Measurements from ENCODE around the gene RAB11FIP4. TPM values are rescaled to one million over a fixed set of nuclear protein-coding genes. Genes with fewer than 3 reads are reported as not detected.
A peak's percentile ranks its signal among the peaks of the same experiment; 100 is the strongest.

Gene RAB11FIP4
- total and polyA plus RNA-seq, 12 donors: 0.48 to 3.8 (median 2.3) TPM

DNA sequence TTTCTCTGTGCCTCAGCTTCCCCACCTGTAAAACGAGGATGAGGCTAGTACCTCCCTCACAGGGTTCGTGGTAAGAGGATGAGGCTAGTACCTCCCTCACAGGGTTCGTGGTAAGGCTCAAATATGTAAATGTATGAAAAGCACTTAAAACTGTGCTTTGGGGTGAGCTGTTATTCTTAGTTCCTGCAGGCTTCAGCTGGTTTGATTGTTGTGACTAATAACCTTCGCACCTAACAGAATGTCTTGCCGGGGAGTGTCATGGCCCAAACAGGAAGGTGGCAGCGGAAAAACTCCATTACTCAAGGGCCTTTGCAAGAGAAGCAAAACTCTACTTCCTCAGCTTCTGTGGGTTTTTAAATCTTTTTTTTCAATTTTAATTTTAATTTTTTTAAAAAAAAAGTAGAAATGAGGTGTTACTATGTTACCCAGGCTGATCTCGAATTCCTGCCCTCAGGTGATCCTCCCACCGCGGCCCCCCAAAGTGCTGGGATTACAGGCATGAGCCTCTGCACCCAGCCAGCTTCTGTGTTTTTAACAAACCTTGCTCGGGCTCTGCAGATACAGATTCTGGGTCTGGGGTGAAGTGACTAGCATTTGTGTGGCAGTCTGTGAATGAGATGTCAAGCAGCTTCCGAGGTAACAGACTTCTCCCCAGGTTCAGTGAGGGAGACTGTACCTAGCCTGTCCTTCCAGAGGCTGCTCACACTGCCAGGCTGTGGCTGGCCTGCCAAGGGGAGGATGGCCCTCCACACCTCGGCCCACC is 103.0 kb downstream of the RAB11FIP4 start:
- no peak for TF ChIP-seq POLR2A (IDR thresholded peaks at IDR 0.05)
- TF ChIP-seq, protein P1, sequence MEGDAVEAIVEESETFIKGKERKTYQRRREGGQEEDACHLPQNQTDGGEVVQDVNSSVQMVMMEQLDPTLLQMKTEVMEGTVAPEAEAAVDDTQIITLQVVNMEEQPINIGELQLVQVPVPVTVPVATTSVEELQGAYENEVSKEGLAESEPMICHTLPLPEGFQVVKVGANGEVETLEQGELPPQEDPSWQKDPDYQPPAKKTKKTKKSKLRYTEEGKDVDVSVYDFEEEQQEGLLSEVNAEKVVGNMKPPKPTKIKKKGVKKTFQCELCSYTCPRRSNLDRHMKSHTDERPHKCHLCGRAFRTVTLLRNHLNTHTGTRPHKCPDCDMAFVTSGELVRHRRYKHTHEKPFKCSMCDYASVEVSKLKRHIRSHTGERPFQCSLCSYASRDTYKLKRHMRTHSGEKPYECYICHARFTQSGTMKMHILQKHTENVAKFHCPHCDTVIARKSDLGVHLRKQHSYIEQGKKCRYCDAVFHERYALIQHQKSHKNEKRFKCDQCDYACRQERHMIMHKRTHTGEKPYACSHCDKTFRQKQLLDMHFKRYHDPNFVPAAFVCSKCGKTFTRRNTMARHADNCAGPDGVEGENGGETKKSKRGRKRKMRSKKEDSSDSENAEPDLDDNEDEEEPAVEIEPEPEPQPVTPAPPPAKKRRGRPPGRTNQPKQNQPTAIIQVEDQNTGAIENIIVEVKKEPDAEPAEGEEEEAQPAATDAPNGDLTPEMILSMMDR (IDR thresholded peaks at IDR 0.05): no peak
- Histone ChIP-seq H3K4me3 (no peak overlapping the region), H3K27ac (peak overlapping the region in 1 of 5 donors; percentile 17), H3K4me1 (replicated peaks in 1 of 2) (peaks cover 0 to 12% of the 10 kb centered on the region in 2 donors), H3K36me3 (replicated peaks in 1 of 2) (no peaks in the 10 kb centered on the region), H3K9me3 (replicated peaks in 1 of 3) (no peaks in the 10 kb centered on the region), H3K27me3 (no peaks in the 10 kb centered on the region)
- intact Hi-C loops (cut with DNase I): no loop called here
- DNase-seq: peak in 1 of 7 donors; percentile 33
- 66 to 77% (median 72%) methylated on average over 11 to 12 of the region's 12 CpGs for WGBS, 4 donors

DNA sequence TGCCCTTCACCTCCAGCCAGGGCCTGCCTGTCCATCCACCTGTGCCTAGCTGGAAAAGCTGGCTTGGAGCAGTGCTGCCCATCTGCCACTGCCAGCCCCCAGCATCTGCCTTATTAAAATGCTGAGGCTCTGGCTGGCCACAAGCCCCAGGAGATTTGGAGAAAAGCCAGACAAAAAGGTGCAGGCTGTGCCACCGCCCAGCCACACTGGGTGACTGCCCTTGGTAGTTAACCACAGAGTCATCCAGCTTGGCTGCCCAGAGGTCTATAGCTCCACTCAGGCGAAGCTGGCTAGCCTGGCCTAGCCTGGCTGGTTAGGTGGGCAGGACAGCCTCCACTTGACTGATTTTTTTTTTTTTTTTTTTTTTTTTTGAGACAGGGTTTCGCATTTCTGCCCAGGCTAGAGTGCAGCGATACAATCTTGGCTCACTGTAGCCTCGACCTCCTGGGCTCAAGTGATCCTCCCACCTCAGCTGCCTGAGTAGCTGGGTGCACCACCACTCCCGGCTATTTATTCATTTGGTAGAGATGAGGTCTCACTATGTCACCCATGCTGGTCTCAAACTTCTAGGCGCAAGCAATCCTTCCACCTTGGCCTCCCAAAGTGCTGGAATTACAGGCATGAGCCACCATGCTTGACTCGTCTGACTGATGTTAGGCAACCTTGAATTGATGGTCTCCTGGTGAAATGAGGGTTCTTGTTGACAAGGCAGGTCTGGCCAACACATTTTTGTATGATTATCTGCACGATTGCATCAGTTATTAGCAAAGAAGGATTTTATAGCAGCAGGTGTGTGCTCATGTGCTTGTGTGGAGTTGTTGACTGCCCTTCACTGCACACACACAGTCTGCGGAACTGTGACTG is 103.8 kb downstream of the RAB11FIP4 start:
- Histone ChIP-seq H3K27ac (peak overlapping the region in 1 of 5 donors; percentile 17), H3K27me3 (no peaks in the 10 kb centered on the region), H3K4me3 (no peak overlapping the region), H3K9me3 (replicated peaks in 1 of 3) (no peaks in the 10 kb centered on the region), H3K36me3 (replicated peaks in 1 of 2) (no peaks in the 10 kb centered on the region), H3K4me1 (replicated peaks in 1 of 2) (peaks cover 0 to 17% of the 10 kb centered on the region in 2 donors)
- TF ChIP-seq, protein P1 (IDR thresholded peaks at IDR 0.05): no peak
- TF ChIP-seq POLR2A (IDR thresholded peaks at IDR 0.05): no peak
- intact Hi-C loops (cut with DNase I): no loop called here
- 79 to 93% (median 90%) methylated on average over 9 to 10 of the region's 10 CpGs for WGBS, 4 donors
- DNase-seq: no peak

DNA sequence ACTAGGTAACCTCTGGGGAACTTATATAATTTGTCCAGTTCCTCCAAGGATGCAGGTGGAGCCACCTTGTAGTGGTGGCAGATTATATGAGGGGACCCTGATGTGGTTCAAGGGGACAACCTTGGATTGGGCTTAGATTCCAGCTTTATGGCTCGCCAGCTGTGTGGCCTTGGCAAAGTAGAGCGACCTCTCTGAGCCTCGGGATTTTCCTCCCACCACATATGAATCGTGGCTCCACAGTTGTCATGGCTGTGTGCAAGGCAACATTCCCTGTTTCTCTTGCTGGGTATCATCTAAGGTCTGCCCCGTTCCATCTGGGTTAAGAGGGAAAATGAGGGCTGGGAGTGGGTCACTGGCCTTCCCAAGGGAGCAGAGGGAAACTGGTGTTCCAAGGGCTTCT is 104.6 kb downstream of the RAB11FIP4 start:
- TF ChIP-seq, protein P1 (IDR thresholded peaks at IDR 0.05): no peak
- TF ChIP-seq POLR2A (IDR thresholded peaks at IDR 0.05): no peak
- H3K36me3 ChIP-seq (replicated peaks in 1 of 2): no peaks in the 10 kb centered on the region
- H3K27me3 ChIP-seq: no peaks in the 10 kb centered on the region
- H3K9me3 ChIP-seq (replicated peaks in 1 of 3): no peaks in the 10 kb centered on the region
- H3K4me1 ChIP-seq (replicated peaks in 1 of 2): peaks cover 0 to 17% of the 10 kb centered on the region in 2 donors
- H3K27ac ChIP-seq: no peak overlapping the region
- no peak overlapping the region for H3K4me3 ChIP-seq
- intact Hi-C loops (cut with DNase I): no loop called here
- 67 to 82% (median 73%) methylated on average over 4 to 5 of the region's 5 CpGs for WGBS, 4 donors
- no peak for DNase-seq

DNA sequence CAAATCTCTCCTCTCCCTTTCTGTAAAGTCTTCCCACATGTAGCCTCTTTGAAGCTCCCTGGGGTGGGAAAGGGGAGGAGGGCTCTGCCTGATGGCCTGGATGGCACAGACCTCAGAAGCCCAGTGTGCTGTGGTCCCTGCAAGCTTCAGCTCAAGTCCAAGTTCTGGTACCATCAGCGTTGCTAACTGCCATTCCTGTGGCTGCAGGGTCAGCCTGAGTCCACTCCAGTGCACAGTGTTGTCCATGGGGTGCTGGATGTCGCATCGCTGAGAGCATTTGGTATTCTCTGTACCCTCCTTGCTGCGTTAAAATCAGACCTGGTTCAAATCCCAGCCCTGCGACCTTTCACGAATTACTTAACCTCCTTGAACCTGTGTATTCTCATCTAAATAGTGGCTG is 105.1 kb downstream of the RAB11FIP4 start:
- intact Hi-C loops (cut with DNase I): no loop called here
- no peak overlapping the region for H3K4me3 ChIP-seq
- TF ChIP-seq, protein P1 (IDR thresholded peaks at IDR 0.05): no peak
- no peak for TF ChIP-seq POLR2A (IDR thresholded peaks at IDR 0.05)
- H3K9me3 ChIP-seq (replicated peaks in 1 of 3): no peaks in the 10 kb centered on the region
- H3K27ac ChIP-seq: no peak overlapping the region
- no peaks in the 10 kb centered on the region for H3K36me3 ChIP-seq (replicated peaks in 1 of 2)
- H3K4me1 ChIP-seq (replicated peaks in 1 of 2): peaks cover 0 to 17% of the 10 kb centered on the region in 2 donors
- WGBS, 4 donors: 72 to 88% (median 82%) methylated on average over 5 to 6 of the region's 6 CpGs
- no peaks in the 10 kb centered on the region for H3K27me3 ChIP-seq
- DNase-seq: no peak
